GM12865 (cell line): ENCODE results near the gene PDE4B.

Source experiments
- DNase-seq: peaks from one replicate; pipeline ENCODE4 v3.0.0; 2010; ENCODE audit warnings: low read depth
- H3K4me3 ChIP-seq: 2 replicates; pipeline ENCODE4 v1.5.1; 2011; ENCODE audit warnings: mild to moderate bottlenecking, low read depth, low read length, control low read depth
- TF ChIP-seq, protein P1 (sequence below): IDR thresholded peaks from 2 replicates; pipeline ENCODE4 v1.5.1; 2011; ENCODE audit warnings: low read length, control low read depth, low read depth, inconsistent platforms; ENCODE audit not compliant: insufficient read depth; ENCODE audit errors: missing control alignments

PDE4B gene

DNA sequence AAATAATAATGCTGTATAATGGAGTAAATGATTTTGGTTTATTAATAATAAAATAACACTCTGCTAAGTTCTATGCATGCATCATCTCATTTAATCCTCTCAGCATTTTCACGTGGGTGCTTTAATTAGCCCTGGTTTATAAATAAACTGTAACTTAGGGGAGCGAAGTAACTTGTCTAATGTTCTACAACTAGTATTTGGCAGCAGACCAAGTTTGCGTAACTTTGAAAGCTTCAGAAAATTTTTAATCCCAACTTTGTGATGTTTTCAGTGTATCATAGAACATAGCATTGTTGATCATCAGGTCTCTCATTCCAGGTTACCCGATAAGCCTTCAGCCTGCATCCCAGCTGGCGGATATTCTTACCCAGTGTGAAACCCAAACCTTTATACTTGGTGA lies 418.8 kb downstream of the PDE4B start:
- no peak for DNase-seq
- no peak overlapping the region for H3K4me3 ChIP-seq
- TF ChIP-seq, protein P1, sequence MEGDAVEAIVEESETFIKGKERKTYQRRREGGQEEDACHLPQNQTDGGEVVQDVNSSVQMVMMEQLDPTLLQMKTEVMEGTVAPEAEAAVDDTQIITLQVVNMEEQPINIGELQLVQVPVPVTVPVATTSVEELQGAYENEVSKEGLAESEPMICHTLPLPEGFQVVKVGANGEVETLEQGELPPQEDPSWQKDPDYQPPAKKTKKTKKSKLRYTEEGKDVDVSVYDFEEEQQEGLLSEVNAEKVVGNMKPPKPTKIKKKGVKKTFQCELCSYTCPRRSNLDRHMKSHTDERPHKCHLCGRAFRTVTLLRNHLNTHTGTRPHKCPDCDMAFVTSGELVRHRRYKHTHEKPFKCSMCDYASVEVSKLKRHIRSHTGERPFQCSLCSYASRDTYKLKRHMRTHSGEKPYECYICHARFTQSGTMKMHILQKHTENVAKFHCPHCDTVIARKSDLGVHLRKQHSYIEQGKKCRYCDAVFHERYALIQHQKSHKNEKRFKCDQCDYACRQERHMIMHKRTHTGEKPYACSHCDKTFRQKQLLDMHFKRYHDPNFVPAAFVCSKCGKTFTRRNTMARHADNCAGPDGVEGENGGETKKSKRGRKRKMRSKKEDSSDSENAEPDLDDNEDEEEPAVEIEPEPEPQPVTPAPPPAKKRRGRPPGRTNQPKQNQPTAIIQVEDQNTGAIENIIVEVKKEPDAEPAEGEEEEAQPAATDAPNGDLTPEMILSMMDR: no peak

- DNase-seq: no peak
- no peak overlapping the region for H3K4me3 ChIP-seq
- TF ChIP-seq, protein P1: no peak
Measured at GRCh38 chr1:66213491-66213890, 420.8 kb downstream of the PDE4B start.

DNA sequence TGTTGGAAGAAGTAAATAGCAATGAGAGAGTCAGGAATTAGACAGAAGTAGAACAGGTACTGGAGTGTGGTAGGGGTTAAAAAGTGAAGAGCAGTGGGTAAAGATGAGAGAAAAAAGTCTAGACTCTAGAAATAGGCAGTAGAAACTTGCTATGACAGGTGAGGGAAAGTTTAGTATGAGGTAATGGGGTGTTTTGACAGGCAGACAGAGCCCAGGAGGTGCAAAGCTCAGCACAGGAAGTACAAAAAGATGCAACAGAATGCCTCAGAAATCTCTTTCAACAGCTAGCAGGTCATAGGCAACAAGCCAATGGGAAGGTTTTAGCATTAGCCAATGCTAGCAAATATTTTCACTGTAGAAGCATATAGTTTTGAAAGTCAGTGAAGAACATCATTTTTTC lies 422.2 kb downstream of the PDE4B start:
- H3K4me3 ChIP-seq: no peak overlapping the region
- DNase-seq: peak; percentile 15
- TF ChIP-seq, protein P1: no peak

GRCh38 chr1:66217021-66217420 lies 424.3 kb downstream of the PDE4B start:
- TF ChIP-seq, protein P1: no peak
- DNase-seq: no peak
- H3K4me3 ChIP-seq: no peak overlapping the region

DNA sequence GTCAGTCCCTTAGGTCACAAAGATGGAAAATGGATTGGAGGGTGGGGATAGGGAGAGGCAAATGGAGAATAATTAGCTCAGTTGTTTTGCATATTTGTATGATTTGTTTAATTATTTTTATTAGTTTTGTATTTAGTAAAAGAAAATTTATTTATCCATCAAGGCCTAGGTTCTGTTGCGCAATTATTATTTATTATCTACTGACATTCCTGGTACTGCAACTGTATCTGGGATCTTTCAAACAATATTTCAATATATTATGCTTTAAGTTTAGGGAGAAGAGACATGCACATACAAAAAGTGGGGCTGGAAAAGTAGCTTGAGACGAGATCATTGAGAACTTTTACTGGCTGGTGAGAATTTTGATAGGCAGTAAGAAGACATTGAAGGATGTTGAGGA lies 424.9 kb downstream of the PDE4B start:
- H3K4me3 ChIP-seq: no peak overlapping the region
- DNase-seq: no peak
- TF ChIP-seq, protein P1: no peak

GRCh38 chr1:66220477-66220876 lies 427.8 kb downstream of the PDE4B start:
- no peak overlapping the region for H3K4me3 ChIP-seq
- DNase-seq: no peak
- TF ChIP-seq, protein P1: no peak

DNA sequence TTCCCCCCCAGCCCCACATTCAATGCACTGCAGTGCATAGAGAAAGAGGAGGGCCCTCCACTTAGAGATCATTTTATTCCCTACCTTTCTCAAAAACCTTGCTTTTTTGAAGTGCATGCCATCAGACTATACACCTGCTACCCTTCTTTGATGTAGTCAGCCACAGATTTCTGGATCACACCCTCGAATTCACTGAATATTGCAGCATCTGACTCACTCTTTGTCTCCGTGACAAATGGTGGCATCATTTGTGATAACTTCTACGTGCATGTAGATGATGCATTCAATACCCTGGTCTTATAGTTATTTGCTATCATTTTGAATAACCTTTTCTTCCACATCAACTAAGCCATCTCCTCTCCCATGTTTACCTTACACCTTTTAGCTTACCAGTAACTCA lies 431.0 kb downstream of the PDE4B start:
- DNase-seq: no peak
- TF ChIP-seq, protein P1: no peak
- H3K4me3 ChIP-seq: no peak overlapping the region
